GM23338 (cell line): ENCODE results near the gene CD300E. TPM values are rescaled to one million over a fixed set of nuclear protein-coding genes. Genes with fewer than 3 reads are reported as not detected.

Experiments used
- ATAC-seq: fragments of 200-7000 bp; cut with Tn5 transposase; 3 replicates; pipeline ENCODE4 v1.9.1; 2020
- DNase-seq: peaks from one replicate; pipeline ENCODE4 v3.0.0-alpha.2; 2015; ENCODE audit warnings: low spot score
- H2AFZ ChIP-seq: fragments of 200-600 bp; sonication (generic); 2 replicates; pipeline ENCODE4 v1.8.0; 2016; ENCODE audit warnings: antibody characterized with exemption, mild to moderate bottlenecking, moderate library complexity
- H3F3A ChIP-seq: fragments of 200-600 bp; sonication (generic); replicated peaks from 2 replicates; pipeline ENCODE4 v1.8.0; 2017; ENCODE audit warnings: antibody characterized with exemption, mixed run types, low read depth
- H3K27ac ChIP-seq: fragments of 200-600 bp; sonication (generic); 2 replicates; pipeline ENCODE4 v1.6.1; 2016; ENCODE audit warnings: low read depth
- H3K27me3 ChIP-seq: fragments of 200-600 bp; sonication (generic); 2 replicates; pipeline ENCODE4 v1.8.0; 2016; ENCODE audit warnings: mild to moderate bottlenecking, mixed run types, moderate library complexity; ENCODE audit not compliant: insufficient read depth
- H3K36me3 ChIP-seq: fragments of 200-600 bp; sonication (generic); 2 replicates; pipeline ENCODE4 v1.8.0; 2016; ENCODE audit warnings: mild to moderate bottlenecking; ENCODE audit not compliant: insufficient read depth
- H3K4me1 ChIP-seq: fragments of 200-600 bp; sonication (generic); 2 replicates; pipeline ENCODE4 v1.8.0; 2016; ENCODE audit warnings: mild to moderate bottlenecking, moderate library complexity; ENCODE audit not compliant: insufficient read depth
- H3K4me2 ChIP-seq: fragments of 200-600 bp; sonication (generic); 2 replicates; pipeline ENCODE4 v1.7.1; 2017; ENCODE audit warnings: mixed run types
- H3K4me3 ChIP-seq: fragments of 200-600 bp; sonication (generic); 2 replicates; pipeline ENCODE4 v1.6.1; 2016; ENCODE audit warnings: mixed run types
- H3K79me2 ChIP-seq: fragments of 200-600 bp; sonication (generic); replicated peaks from 2 replicates; pipeline ENCODE4 v1.8.0; 2017; ENCODE audit warnings: mild to moderate bottlenecking; ENCODE audit not compliant: insufficient read depth
- H3K9me2 ChIP-seq: fragments of 200-600 bp; sonication (generic); 2 replicates; pipeline ENCODE4 v1.8.0; 2017; ENCODE audit not compliant: insufficient read depth
- H4K20me1 ChIP-seq: fragments of 200-600 bp; sonication (generic); replicated peaks from 2 replicates; pipeline ENCODE4 v1.8.0; 2017; ENCODE audit warnings: mild to moderate bottlenecking; ENCODE audit not compliant: insufficient read depth
- H3K27ac Mint-ChIP-seq: 2 replicates; pipeline ENCODE4 v1.8.0; 2020; ENCODE audit warnings: inconsistent platforms, mild to moderate bottlenecking, moderate library complexity, mixed read lengths
- H3K27me3 Mint-ChIP-seq: 3 replicates; pipeline ENCODE4 v1.8.0; 2022; ENCODE audit warnings: low read depth, mild to moderate bottlenecking, moderate library complexity, mixed read lengths, inconsistent platforms; ENCODE audit not compliant: insufficient read depth, poor library complexity
- H3K36me3 Mint-ChIP-seq: 3 replicates; pipeline ENCODE4 v1.8.0; 2021; ENCODE audit warnings: low read depth, mild to moderate bottlenecking, inconsistent platforms, moderate library complexity, mixed read lengths
- H3K4me1 Mint-ChIP-seq: 3 replicates; pipeline ENCODE4 v1.8.0; 2020; ENCODE audit warnings: mild to moderate bottlenecking, inconsistent platforms, mixed read lengths
- H3K4me3 Mint-ChIP-seq: 3 replicates; pipeline ENCODE4 v1.8.0; 2021; ENCODE audit warnings: moderate library complexity, mild to moderate bottlenecking, inconsistent platforms, mixed read lengths
- H3K9me3 Mint-ChIP-seq: 3 replicates; pipeline ENCODE4 v1.8.0; 2020; ENCODE audit warnings: moderate library complexity, mild to moderate bottlenecking, inconsistent platforms, mixed read lengths
- CTCF ChIP-seq, 2 experiments: fragments of 200-600 bp in 1 of 2; sonication (generic) in 1 of 2; conservative IDR thresholded peaks; 2 replicates each; pipeline versions ENCODE4 v1.5.1 to v1.6.1; 2016 to 2017; ENCODE audit warnings: antibody characterized with exemption in 2 of 2, low read depth in 2 of 2, mild to moderate bottlenecking in 2 of 2, moderate library complexity in 1 of 2
- ETS1 ChIP-seq: IDR thresholded peaks from 2 replicates; pipeline ENCODE4 v1.6.1; 2016; ENCODE audit warnings: antibody characterized with exemption
- EZH2 ChIP-seq: fragments of 200-600 bp; sonication (generic); IDR thresholded peaks from one replicate; pipeline ENCODE4 v1.8.0; 2017; ENCODE audit warnings: antibody characterized with exemption, mild to moderate bottlenecking, low read depth; ENCODE audit not compliant: unreplicated experiment
- NANOG ChIP-seq: IDR thresholded peaks from 2 replicates; pipeline ENCODE4 v1.6.1; 2016; ENCODE audit warnings: antibody characterized with exemption, borderline replicate concordance
- POLR2AphosphoS5 ChIP-seq: IDR thresholded peaks from 2 replicates; pipeline ENCODE4 v1.6.1; 2016; ENCODE audit warnings: antibody characterized with exemption, low read depth
- polyA plus RNA-seq: library from polyadenylated mRNA; unstranded; fragments of >200 nt; fragmentation: Nextera tagmentation; extraction: Ambion mirVana; gene quantifications from 2 replicates; pipeline ENCODE4 v1.2.1, GENCODE V29; 2016
- total RNA-seq: library from RNA; depleted of rRNA; stranded (reverse); fragments of >200 nt; shearing (Covaris generic); gene quantifications from 2 replicates; pipeline ENCODE4 v1.2.3, GENCODE V29; 2014
- TF ChIP-seq, protein P1 (sequence below): IDR thresholded peaks from one replicate; pipeline ENCODE4 v1.6.1; 2018; ENCODE audit warnings: antibody characterized with exemption; ENCODE audit not compliant: unreplicated experiment
- TF ChIP-seq, protein P2 (sequence below): fragments of 250-450 bp; sonication (Bioruptor Pico); IDR thresholded peaks from 2 replicates; pipeline ENCODE4 v1.5.0; 2020; ENCODE audit warnings: mild to moderate bottlenecking, moderate library complexity

The CD300E gene
- total and polyA plus RNA-seq, 2 experiments from 2014 or later, result not detected

GRCh38 chr17:74645010-74645409, 21.5 kb upstream of the CD300E start:
- no peak overlapping the region for H3K4me2 ChIP-seq
- peaks cover 4% of the 10 kb centered on the region; the same call in 1 of the 2 replicates for H3K4me1 ChIP-seq
- H3K36me3 Mint-ChIP-seq, result no peaks in the 10 kb centered on the region
- H3K9me3 Mint-ChIP-seq, result no peaks in the 10 kb centered on the region
- ATAC-seq (no peak), DNase-seq (no peak)
- no peaks in the 10 kb centered on the region for H3K27me3 ChIP-seq
- H4K20me1 ChIP-seq, result no peaks in the 10 kb centered on the region
- no peaks in the 10 kb centered on the region for H3K9me2 ChIP-seq
- no peak for TF ChIP-seq NANOG
- TF ChIP-seq, protein P1, sequence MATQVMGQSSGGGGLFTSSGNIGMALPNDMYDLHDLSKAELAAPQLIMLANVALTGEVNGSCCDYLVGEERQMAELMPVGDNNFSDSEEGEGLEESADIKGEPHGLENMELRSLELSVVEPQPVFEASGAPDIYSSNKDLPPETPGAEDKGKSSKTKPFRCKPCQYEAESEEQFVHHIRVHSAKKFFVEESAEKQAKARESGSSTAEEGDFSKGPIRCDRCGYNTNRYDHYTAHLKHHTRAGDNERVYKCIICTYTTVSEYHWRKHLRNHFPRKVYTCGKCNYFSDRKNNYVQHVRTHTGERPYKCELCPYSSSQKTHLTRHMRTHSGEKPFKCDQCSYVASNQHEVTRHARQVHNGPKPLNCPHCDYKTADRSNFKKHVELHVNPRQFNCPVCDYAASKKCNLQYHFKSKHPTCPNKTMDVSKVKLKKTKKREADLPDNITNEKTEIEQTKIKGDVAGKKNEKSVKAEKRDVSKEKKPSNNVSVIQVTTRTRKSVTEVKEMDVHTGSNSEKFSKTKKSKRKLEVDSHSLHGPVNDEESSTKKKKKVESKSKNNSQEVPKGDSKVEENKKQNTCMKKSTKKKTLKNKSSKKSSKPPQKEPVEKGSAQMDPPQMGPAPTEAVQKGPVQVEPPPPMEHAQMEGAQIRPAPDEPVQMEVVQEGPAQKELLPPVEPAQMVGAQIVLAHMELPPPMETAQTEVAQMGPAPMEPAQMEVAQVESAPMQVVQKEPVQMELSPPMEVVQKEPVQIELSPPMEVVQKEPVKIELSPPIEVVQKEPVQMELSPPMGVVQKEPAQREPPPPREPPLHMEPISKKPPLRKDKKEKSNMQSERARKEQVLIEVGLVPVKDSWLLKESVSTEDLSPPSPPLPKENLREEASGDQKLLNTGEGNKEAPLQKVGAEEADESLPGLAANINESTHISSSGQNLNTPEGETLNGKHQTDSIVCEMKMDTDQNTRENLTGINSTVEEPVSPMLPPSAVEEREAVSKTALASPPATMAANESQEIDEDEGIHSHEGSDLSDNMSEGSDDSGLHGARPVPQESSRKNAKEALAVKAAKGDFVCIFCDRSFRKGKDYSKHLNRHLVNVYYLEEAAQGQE, result no peak
- TF ChIP-seq POLR2AphosphoS5, result no peak
- TF ChIP-seq CTCF (conservative IDR thresholded peaks at IDR 0.05; ENCODE audit: low read depth in 2 of 2), result no peak
- no peak for TF ChIP-seq EZH2
- H3F3A ChIP-seq, result no peaks in the 10 kb centered on the region
- no peaks in the 10 kb centered on the region for H3K79me2 ChIP-seq
- peaks cover 9% of the 10 kb centered on the region for H3K27me3 Mint-ChIP-seq
- H3K4me3 Mint-ChIP-seq, result no peak overlapping the region
- H3K4me1 Mint-ChIP-seq, result peaks cover 21% of the 10 kb centered on the region
- no peak overlapping the region for H3K27ac Mint-ChIP-seq
- no peaks in the 10 kb centered on the region for H3K36me3 ChIP-seq
- no peak overlapping the region for H3K27ac ChIP-seq
- H3K4me3 ChIP-seq, result no peak overlapping the region
- H2AFZ ChIP-seq, result no peak overlapping the region

DNA sequence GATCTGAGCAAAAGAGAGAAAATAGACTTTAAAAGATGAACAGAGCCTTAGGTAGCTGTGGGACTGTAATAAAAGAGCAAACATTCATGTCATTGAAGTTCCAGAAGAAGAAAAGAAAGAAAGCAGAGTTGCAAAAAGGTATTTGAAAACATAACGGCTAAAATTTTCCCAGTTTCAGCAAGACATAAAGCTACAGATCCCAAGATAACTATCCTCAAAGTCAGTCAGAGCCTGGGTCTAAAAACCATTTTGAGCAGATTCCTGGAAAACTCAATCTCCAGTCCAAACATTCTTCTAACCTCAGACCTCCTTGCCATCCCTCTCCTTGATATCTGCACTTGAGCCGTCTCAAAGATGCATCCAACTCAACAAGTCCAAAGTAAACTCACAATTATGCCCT, 20.9 kb upstream of the CD300E start:
- no peaks in the 10 kb centered on the region for H3K9me2 ChIP-seq
- Mint-ChIP-seq H3K27ac (no peak overlapping the region), H3K9me3 (no peaks in the 10 kb centered on the region), H3K36me3 (no peaks in the 10 kb centered on the region), H3K4me1 (peaks cover 21% of the 10 kb centered on the region), H3K4me3 (no peak overlapping the region), H3K27me3 (peaks cover 9% of the 10 kb centered on the region)
- DNase-seq (no peak), ATAC-seq (no peak)
- H4K20me1 ChIP-seq, result no peaks in the 10 kb centered on the region
- H3K27ac ChIP-seq, result no peak overlapping the region
- no peak overlapping the region for H2AFZ ChIP-seq
- peaks cover 4% of the 10 kb centered on the region; the same call in 1 of the 2 replicates for H3K4me1 ChIP-seq
- H3K4me3 ChIP-seq, result no peak overlapping the region
- no peaks in the 10 kb centered on the region for H3K36me3 ChIP-seq
- H3K4me2 ChIP-seq, result no peak overlapping the region
- H3F3A ChIP-seq, result no peaks in the 10 kb centered on the region
- no peaks in the 10 kb centered on the region for H3K79me2 ChIP-seq
- no peaks in the 10 kb centered on the region for H3K27me3 ChIP-seq
- no peak for TF ChIP-seq ETS1
- TF ChIP-seq, protein P2, sequence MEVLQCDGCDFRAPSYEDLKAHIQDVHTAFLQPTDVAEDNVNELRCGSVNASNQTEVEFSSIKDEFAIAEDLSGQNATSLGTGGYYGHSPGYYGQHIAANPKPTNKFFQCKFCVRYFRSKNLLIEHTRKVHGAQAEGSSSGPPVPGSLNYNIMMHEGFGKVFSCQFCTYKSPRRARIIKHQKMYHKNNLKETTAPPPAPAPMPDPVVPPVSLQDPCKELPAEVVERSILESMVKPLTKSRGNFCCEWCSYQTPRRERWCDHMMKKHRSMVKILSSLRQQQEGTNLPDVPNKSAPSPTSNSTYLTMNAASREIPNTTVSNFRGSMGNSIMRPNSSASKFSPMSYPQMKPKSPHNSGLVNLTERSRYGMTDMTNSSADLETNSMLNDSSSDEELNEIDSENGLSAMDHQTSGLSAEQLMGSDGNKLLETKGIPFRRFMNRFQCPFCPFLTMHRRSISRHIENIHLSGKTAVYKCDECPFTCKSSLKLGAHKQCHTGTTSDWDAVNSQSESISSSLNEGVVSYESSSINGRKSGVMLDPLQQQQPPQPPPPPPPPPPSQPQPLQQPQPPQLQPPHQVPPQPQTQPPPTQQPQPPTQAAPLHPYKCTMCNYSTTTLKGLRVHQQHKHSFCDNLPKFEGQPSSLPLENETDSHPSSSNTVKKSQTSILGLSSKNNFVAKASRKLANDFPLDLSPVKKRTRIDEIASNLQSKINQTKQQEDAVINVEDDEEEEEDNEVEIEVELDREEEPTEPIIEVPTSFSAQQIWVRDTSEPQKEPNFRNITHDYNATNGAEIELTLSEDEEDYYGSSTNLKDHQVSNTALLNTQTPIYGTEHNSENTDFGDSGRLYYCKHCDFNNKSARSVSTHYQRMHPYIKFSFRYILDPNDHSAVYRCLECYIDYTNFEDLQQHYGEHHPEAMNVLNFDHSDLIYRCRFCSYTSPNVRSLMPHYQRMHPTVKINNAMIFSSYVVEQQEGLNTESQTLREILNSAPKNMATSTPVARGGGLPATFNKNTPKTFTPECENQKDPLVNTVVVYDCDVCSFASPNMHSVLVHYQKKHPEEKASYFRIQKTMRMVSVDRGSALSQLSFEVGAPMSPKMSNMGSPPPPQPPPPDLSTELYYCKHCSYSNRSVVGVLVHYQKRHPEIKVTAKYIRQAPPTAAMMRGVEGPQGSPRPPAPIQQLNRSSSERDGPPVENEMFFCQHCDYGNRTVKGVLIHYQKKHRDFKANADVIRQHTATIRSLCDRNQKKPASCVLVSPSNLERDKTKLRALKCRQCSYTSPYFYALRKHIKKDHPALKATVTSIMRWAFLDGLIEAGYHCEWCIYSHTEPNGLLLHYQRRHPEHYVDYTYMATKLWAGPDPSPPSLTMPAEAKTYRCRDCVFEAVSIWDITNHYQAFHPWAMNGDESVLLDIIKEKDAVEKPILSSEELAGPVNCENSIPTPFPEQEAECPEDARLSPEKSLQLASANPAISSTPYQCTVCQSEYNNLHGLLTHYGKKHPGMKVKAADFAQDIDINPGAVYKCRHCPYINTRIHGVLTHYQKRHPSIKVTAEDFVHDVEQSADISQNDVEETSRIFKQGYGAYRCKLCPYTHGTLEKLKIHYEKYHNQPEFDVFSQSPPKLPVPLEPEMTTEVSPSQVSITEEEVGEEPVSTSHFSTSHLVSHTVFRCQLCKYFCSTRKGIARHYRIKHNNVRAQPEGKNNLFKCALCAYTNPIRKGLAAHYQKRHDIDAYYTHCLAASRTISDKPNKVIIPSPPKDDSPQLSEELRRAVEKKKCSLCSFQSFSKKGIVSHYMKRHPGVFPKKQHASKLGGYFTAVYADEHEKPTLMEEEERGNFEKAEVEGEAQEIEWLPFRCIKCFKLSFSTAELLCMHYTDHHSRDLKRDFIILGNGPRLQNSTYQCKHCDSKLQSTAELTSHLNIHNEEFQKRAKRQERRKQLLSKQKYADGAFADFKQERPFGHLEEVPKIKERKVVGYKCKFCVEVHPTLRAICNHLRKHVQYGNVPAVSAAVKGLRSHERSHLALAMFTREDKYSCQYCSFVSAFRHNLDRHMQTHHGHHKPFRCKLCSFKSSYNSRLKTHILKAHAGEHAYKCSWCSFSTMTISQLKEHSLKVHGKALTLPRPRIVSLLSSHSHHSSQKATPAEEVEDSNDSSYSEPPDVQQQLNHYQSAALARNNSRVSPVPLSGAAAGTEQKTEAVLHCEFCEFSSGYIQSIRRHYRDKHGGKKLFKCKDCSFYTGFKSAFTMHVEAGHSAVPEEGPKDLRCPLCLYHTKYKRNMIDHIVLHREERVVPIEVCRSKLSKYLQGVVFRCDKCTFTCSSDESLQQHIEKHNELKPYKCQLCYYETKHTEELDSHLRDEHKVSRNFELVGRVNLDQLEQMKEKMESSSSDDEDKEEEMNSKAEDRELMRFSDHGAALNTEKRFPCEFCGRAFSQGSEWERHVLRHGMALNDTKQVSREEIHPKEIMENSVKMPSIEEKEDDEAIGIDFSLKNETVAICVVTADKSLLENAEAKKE (CRISPR knock-in tag), result no peak
